Mammary epithelial cell (primary cell): ENCODE results near the gene HIVEP2.

ENCODE experiments used
- EZH2 ChIP-seq: IDR thresholded peaks from 2 replicates; pipeline ENCODE4 v1.6.1; 2012; ENCODE audit warnings: low read length, inconsistent platforms, borderline replicate concordance
- TF ChIP-seq, protein P1 (sequence below), 2 donors: IDR thresholded peaks in 1 of 2; conservative IDR thresholded peaks in 1 of 2; 2 replicates each; pipeline ENCODE4 v1.5.1; 2011 to 2012; ENCODE audit warnings: inconsistent platforms in 2 of 2, low read length in 2 of 2, mild to moderate bottlenecking in 2 of 2, control low read depth in 1 of 2, low read depth in 1 of 2; ENCODE audit not compliant: insufficient read depth in 1 of 2; ENCODE audit errors: extremely low read depth in 1 of 2

DNA sequence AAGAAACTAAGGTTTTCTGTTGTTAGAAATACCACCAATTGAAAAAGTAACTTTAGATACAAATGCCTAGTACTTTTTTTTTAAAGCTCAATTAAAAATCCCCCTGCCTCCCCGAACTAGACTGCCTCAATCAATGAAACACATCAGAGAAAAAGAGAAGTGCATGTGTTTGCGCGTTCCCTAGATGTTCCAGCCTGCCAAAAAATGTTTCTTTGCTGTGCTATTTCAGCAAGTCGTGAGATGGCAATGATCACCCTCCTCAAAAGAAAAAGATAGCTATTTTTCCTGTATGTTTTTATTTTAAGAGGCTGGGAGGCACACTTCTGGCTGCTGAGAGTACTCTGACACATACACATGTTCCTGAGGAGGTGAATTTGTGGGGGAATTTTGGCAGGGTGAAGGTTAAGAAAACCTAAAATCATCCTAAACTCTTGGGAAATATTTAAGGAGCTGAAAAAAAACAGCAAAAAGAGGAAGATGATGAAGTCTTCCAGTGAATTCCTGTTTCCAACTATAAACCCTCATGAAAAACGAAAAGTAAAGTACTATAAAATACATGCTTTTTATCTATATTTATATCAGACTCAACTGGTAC, 114.8 kb downstream of the HIVEP2 start:
- TF ChIP-seq, protein P1, sequence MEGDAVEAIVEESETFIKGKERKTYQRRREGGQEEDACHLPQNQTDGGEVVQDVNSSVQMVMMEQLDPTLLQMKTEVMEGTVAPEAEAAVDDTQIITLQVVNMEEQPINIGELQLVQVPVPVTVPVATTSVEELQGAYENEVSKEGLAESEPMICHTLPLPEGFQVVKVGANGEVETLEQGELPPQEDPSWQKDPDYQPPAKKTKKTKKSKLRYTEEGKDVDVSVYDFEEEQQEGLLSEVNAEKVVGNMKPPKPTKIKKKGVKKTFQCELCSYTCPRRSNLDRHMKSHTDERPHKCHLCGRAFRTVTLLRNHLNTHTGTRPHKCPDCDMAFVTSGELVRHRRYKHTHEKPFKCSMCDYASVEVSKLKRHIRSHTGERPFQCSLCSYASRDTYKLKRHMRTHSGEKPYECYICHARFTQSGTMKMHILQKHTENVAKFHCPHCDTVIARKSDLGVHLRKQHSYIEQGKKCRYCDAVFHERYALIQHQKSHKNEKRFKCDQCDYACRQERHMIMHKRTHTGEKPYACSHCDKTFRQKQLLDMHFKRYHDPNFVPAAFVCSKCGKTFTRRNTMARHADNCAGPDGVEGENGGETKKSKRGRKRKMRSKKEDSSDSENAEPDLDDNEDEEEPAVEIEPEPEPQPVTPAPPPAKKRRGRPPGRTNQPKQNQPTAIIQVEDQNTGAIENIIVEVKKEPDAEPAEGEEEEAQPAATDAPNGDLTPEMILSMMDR (conservative IDR thresholded peaks at IDR 0.05 in 1 of 2, IDR thresholded peaks at IDR 0.05 in 1 of 2; ENCODE audit: extremely low read depth in 1 of 2, insufficient read depth in 1 of 2, low read depth in 1 of 2, low read length in 2 of 2), result no peak
- TF ChIP-seq EZH2, result no peak
